Glomerular visceral epithelial cell (primary cell): Measurements from ENCODE around the gene NSDHL.

Source experiments
- DNase-seq: peaks from one replicate; pipeline ENCODE4 v3.0.0-alpha.2; 2016; ENCODE audit errors: extremely low spot score

The NSDHL gene

DNA sequence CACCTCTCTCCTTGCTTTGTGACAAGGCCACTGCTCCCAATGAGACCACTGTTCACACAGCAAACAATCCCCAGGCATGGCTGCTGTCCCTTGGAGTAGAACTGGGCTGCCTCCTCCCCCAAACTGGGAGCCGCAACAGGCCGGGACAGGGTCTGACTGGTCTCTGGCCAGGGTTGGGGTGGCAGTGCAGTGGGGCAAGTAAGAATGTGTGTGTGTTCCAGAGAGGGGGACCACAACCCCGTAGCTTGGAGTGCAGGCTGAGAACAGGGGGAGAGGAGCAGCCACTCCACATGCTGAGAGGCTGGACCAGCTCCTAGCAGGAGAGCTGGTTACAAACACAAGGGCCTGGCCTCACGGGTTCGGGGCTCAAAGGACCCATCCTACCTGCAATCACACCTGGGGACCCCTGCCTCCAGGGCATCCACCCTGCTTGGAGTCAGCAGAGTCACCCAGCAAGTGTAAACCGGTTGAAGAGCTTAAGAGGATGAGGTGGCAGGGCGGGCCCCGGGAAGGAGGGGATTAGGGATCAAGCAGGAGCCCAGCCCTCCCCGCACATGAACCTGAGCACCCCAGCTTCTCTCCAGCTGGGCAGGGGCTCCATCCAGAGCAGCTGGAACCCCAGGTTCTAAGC is 63.2 kb downstream of the NSDHL start:
- DNase-seq: no peak

GRCh38 chrX:152895121-152895520 is 64.3 kb downstream of the NSDHL start:
- no peak for DNase-seq

GRCh38 chrX:152895724-152896420 is 65.0 kb downstream of the NSDHL start:
- peak; percentile 30 for DNase-seq

DNA sequence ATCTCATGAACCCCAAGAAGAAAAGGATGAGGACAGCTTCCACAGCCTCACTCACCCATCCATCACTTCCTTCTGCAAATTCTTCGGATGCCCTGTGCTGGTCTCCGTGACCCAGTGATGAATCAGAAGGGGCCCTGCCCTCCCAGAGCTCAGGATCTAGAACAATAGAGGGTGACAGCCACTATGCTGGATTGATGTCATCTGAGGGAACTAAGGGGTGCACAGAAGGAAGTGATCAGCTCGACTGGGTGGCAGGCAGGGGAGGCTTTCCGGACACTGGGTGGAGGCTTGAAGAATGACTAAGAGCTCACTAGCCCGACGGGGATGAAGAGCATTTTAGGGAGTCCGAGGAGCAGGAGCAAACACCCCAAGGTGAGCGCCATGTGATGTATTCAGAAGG is 65.6 kb downstream of the NSDHL start:
- DNase-seq: peak; percentile 40

GRCh38 chrX:152897222-152898131 is 66.6 kb downstream of the NSDHL start, which contains the start of gene ZNF185:
Gene ZNF185 (plus strand): TSS chrX:152898067. CDS start chrX:152914490, 16,423 bp downstream.
- peak; percentile 74 for DNase-seq

DNA sequence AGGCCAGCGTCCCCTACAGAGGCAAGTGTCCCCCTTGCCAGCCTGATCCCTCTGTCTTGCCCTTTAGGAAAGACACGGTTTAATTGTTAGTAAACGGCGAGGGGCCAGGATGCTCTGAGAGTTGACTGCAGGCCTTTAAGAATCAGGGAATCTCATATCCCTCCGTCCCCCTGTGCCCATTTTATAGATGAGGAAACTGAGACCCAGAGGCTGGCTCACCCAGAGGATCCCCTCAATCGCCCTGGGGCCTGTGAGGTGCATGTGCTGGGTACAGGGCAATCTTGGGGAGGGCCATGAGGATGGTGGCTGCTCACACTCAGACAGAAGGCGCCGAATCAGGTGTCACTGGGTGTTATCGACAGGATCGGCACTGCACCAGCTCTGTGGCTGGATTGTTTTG is 67.6 kb downstream of the NSDHL start:
- DNase-seq: no peak

DNA sequence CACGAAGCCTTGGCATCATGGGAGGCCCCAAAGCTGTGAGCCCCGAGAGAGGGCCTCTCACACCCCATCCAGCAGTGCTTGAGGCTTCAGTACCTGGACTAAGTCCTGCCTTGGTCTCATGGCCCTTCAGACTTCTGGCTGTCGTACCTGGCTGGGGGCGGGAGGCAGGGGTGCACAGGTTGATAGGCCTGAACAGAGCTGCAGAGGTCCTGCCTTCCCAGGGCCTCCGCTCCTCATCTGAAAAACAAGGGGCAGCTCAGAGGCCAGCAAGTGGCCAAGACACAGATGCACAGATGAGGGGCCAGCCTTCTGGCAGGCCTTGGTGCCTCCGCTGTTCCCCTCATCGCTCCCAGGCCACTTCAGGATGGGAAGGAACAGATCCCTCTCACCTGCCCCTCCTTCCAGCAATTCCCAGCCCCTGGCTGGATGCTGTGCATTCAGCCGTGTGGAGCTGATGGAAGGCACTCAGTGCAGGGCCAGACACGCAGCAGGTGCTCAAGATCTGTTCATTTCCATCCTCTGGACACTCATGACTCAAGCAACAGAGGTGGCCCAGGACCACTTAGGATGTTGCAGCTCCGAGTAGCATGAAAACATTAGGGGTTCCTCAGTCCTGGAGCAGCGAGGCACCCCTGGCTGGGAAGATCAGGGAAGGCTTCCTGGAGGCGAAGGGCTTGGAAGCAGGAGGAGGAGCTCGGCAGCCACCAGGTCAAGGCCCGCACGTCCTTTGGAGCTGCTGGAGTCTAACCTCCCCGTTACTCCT is 68.4 kb downstream of the NSDHL start:
- no peak for DNase-seq

DNA sequence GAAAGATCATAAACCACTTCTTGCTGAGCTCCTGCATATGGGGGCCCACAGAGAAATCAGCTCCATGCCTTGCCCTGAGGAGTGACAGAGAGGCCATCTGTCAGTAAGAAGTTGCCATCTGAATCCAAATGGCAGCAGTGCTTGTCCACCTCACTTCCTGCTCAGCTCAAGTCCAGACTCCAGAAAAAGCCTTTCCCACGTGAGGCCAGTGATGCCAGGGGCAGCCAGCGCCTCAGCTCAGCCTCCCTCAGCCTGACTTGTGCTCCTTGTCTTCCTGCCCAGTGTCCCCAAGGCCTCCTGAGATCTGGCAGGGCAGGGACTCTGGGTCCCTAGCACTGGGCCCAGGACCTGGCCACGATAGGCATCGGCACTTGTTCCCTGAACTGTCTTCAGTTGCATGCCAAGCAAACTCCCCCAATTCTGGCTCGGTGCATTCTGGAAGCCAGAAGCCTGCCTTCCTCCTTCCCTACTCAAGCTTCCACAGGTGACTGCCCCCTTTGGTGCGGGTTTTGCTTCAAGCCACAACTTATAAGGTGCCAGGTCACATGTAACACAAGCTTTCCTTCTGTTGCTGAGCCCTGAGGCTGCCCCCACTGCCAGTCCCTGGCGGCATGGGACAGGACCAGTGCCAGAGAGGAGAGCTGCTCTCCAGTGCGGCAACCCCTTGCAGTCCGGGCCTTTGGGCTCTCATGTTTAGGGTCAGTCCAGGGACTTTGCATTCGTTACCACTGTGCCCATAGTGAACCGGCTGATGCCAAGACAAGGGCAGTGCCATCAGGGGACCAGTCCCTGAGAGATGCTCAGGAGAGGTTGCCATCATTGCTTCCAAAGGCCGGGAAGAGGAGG is 69.2 kb downstream of the NSDHL start:
- DNase-seq: no peak

GRCh38 chrX:152900937-152901445 is 70.1 kb downstream of the NSDHL start:
- no peak for DNase-seq

- DNase-seq: no peak
These were observed 71.1 kb downstream of the NSDHL start for GRCh38 chrX:152901816-152902501.

DNA sequence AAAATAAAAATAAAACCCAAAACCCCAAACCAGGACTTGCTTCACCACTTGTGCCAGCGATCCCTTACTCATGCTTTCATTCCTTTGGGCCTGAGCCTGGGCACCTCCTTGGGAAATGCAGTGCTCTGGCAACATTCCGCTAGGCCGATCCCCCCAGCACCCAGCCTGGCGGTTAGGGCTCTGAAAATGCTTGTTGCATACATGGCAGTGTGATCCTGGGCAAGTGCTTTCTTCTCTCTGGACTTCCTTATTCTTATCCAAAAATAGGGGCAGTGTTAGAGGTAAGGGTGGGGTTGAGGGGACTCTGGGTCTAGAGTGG is 71.6 kb downstream of the NSDHL start:
- no peak for DNase-seq

DNA sequence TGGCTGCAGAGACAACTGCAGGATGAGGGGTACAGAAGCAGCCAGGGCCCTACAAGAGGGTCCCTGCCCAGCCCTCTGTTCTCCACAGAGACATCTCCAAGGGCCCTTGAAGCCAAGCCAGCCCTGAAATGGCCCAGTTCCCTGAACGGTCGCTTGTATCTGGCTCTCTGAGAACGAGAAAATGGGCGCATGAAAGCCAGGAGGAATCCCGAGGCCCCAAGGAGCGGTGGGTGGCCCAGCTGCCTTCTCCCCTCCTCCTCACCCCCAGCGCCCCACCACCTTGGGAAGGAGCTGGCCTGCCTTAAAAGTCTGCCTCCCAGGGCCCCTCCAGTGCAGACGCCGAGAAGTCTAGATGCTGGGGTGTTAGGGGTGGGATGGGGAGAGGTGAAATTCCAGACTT is 72.7 kb downstream of the NSDHL start:
- no peak for DNase-seq

- DNase-seq: peak; percentile 62
These were observed 73.6 kb downstream of the NSDHL start for GRCh38 chrX:152904151-152905080.

GRCh38 chrX:152905081-152905420 is 74.2 kb downstream of the NSDHL start:
- no peak for DNase-seq

DNA sequence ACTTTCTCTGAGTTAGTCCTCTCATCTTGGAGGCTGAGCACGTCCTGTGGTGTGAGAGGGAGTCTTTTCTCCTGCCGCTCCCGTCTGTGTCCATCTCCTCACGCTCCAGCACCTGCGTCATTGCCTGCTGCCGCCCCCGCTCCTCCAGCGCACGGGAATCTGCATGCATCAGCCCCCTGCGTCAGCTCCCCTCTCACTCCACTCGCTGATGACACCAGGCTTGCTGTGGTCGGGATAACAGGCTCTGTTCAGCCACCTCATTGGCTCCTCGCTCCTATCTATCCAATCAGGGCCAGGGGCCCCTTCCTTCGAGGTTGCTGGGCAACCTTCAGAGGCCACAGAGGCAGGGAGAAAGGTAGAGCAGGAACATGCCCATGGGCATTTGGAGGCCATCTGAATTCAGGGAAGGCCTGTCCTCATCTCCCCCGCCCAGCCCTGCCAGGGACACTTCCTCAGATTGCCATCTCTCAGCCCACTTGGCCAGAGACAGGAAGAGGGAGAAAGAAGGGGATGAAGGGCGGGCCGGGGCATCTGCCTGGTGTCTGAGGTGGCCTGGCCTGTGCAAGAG is 76.3 kb downstream of the NSDHL start:
- DNase-seq: no peak

- DNase-seq: no peak
These were observed 77.6 kb downstream of the NSDHL start for GRCh38 chrX:152908486-152908885.

DNA sequence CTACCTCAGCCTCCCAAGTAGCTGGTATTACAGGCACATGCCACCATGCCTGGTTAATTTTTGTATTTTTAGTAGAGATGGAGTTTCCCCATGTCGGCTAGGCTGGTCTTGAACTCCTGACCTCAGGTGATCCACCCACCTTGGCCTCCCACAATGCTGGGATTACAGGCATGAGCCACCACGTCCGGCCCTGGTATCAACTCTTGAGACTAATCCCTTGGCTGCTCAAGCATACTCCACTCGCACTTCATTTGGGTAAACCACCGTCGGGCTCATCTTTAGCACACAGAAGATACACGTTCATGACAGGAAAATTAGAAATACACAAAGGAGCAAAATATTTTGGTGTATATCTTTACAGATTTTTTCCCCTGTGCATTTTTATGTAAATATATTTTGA is 79.2 kb downstream of the NSDHL start:
- DNase-seq: peak; percentile 20

- DNase-seq: no peak
These were observed 81.2 kb downstream of the NSDHL start for GRCh38 chrX:152912106-152912505.

- no peak for DNase-seq
These were observed 81.8 kb downstream of the NSDHL start for GRCh38 chrX:152912641-152913040.
